Jurkat, Clone E6-1 (cell line): Measurements from ENCODE around the gene OR2F1.
"Not testable (repeated sequence)": the region's sequence is repeated elsewhere in the genome, so short reads cannot be mapped to it uniquely, and the experiment has no call there.

Experiments
- DNase-seq: peaks from one replicate; pipeline ENCODE4 v3.0.0-alpha.2; 2011; ENCODE audit warnings: low read depth, low spot score
- H3K4me3 ChIP-seq: 2 replicates; pipeline ENCODE4 v1.5.1; 2011; ENCODE audit warnings: mild to moderate bottlenecking, low read length, control low read depth, moderate library complexity

OR2F1 gene

DNA sequence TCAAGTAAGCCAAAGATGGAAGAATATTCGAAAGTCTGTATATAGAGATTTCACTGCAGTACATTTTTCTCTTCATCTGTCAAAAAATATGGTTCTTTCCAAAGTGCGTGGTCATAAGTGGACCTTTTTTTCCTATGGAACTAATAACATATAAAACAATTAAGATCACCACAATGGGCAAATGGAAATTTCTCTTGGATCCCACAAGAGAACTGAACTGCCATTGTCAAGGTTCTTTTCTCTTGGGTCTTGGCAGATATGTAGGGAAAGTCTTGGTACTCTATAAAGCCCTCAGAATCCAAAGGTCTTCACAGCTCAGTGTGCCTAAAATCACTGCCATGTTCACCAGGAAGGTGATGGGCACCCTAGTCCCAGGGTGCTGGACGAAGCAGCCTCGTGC lies 45.4 kb downstream of the OR2F1 start, which contains the start of gene OR6B1:
OR6B1 (plus strand) TSS at position 301 of the 400 bp plus-strand sequence. CDS start 3,677 bp downstream, outside the sequence.
- no peak within 1 kb of the TSS for H3K4me3 ChIP-seq

DNA sequence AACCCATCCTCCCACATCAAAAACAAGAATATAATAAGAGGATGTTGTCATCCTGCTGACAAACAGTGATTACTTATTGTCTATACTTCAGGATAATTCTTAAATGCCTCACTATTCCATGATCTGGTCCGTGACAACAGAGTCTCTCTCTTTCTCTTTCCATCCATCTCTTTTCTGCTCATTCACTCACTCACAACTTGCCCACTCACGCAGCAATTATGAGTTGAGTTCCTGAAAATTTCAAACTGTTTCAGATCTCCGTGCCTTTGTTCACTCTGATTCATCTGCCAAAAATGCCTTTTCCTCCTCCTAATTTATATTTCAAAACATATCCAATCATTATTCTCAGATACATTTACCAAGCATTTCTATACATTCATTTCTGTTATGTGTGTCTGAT lies 46.9 kb downstream of the OR2F1 start:
- DNase-seq: no peak
- H3K4me3 ChIP-seq: no peak overlapping the region

More for the DNA sequence above, 45.4 kb downstream of the OR2F1 start, which contains the start of gene OR6B1:
- no peak for DNase-seq

DNA sequence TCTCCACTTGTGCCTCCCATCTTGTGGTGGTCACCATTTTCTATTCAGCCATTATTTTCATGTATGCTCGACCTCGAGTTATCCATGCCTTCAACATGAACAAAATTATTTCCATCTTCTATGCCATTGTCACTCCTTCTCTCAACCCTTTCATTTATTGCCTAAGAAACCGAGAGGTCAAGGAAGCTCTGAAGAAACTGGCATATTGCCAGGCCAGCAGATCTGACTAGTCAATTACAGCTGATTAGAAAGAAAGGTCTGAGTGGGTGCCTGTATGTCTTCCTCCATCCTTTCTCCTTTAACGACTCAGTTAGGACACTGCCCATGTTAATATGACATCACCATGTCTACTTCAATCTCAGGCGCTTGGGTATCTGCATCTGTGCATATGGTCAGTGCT lies 50.1 kb downstream of the OR2F1 start:
- no peak overlapping the region for H3K4me3 ChIP-seq
- DNase-seq: no peak

GRCh38 chr7:144006029-144006691 lies 51.5 kb downstream of the OR2F1 start:
- H3K4me3 ChIP-seq: no peak overlapping the region
- no peak for DNase-seq

- H3K4me3 ChIP-seq: no peak overlapping the region
- no peak for DNase-seq
These were observed 52.0 kb downstream of the OR2F1 start for GRCh38 chr7:144006692-144007042.

GRCh38 chr7:144009361-144009760 lies 54.7 kb downstream of the OR2F1 start:
- no peak overlapping the region for H3K4me3 ChIP-seq

DNA sequence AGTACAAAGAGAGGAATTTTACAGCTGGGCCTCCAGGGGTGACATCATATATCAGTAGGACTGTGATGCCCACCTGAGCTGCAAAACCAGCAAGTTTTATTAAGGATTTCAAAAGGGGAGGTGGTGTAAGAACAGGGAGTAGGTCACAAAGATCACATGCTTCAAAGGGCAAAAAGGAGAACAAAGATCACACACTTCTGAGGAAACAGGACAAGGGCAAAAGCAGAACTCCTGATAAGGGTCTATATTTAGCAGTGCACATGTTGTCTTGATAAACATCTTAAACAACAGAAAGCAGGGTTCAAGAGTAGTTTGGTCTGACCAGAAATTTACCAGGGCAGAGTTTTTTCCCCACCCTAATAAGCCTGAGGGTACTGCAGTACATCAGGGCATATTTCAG lies 55.4 kb downstream of the OR2F1 start:
- H3K4me3 ChIP-seq, DNase-seq: not testable (repeated sequence)

More at GRCh38 chr7:144009361-144009760, 54.7 kb downstream of the OR2F1 start:
- DNase-seq: no peak

DNA sequence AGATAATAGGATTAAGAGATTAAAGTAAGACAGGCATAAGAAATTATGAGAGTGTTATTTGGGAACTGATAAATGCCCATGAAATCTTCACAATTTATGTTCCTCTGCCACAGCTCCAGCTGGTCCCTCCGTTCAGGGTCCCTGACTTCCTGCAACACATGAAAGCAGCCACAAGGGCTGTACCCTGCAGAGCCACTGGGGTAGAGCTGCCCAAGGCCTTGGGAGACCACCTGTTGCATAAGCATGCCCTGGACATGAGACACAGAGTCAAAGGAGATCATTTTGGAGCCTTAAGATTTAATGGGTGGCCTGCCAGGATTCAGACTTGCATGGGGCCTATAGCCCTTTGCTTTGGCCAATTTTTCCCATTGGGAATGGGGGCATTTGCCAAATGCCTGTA lies 56.2 kb downstream of the OR2F1 start:
- H3K4me3 ChIP-seq, DNase-seq: not testable (repeated sequence)

DNA sequence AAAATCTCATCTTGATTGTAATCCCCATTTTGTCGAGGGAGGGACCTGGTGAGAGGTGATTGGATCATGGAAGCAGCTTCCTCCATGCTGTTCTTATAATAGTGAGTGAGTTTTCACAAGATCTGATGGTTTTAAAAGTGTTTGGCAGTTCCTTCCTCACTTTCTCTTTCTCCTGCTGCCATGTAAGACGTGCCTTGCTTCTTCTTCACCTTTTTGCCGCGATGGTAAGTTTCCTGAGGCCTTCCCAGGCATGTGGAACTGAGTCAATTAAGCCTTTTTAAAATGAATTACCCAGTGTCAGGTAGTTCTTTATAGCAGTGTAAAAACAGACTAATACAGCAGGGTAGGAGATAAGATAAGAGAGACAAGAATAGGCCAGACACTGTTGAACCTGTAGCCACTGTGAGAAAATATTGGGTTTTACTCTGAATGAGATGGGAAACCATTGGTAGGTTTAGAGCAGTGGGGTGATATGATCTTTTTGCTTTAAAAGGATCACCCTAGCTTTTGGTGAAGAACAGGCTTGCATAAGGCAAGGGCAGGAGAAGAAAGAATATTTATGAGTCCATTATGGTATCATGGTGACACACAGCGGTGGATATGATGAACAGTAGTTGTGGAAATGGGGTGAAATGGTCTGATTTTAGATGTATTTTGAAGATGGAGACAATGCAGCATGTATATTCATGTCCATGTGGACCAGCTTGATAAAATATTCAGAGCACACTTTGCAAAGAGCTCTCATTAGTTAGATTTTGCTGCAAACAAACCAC lies 57.0 kb downstream of the OR2F1 start:
- H3K4me3 ChIP-seq: no peak overlapping the region
- no peak for DNase-seq
